SK-N-SH (cell line): ENCODE data around the gene TUNAR. TPM values are rescaled to one million over a fixed set of nuclear protein-coding genes. Genes with fewer than 3 reads are reported as not detected.

Source experiments
- CTCF ChIA-PET: fragments of 300-600, 350-600 bp; formaldehyde crosslinking; extraction: SDS; loops from one replicate; lab custom pipeline; 2021; lab: Yijun Ruan, JAX
- POLR2A ChIA-PET: fragments of 350-600 bp; sonication (Branson Sonifier 250); formaldehyde crosslinking; extraction: SDS; loops from one replicate; lab custom pipeline; 2020; ENCODE audit warnings: antibody characterized with exemption, inconsistent platforms; lab: Yijun Ruan, JAX
- DNase-seq: peaks from one replicate; pipeline ENCODE4 v3.0.0; 2012
- H2AFZ ChIP-seq: fragments of 200-600 bp; sonication (generic); 2 replicates; pipeline ENCODE4 v1.8.1; 2016; ENCODE audit warnings: antibody characterized with exemption, mild to moderate bottlenecking, low read depth
- H3F3A ChIP-seq: fragments of 200-600 bp; sonication (generic); replicated peaks from 2 replicates; pipeline ENCODE3; 2016; ENCODE audit warnings: antibody characterized with exemption, mild to moderate bottlenecking; ENCODE audit not compliant: insufficient read depth
- H3K27ac ChIP-seq, 2 experiments: fragments of 200-500 bp in 1 of 2; fragments of 200-600 bp in 1 of 2; sonication (Bioruptor generic) in 1 of 2; sonication (generic), shearing (Covaris generic) in 1 of 2; 2 replicates each; pipeline versions ENCODE4 v1.5.1 to v1.6.1; 2014 to 2016; ENCODE audit warnings: low read depth in 2 of 2, inconsistent platforms in 1 of 2, low read length in 1 of 2, mild to moderate bottlenecking in 1 of 2, mixed read lengths in 1 of 2
- H3K27me3 ChIP-seq: fragments of 200-600 bp; sonication (generic), shearing (Covaris generic); 2 replicates; pipeline ENCODE4 v1.6.1; 2016; ENCODE audit warnings: mixed run types; ENCODE audit not compliant: insufficient read depth
- H3K36me3 ChIP-seq, 2 experiments: fragments of 200-500 bp in 1 of 2; fragments of 200-600 bp in 1 of 2; sonication (Bioruptor generic) in 1 of 2; sonication (generic) in 1 of 2; replicated peaks in 1 of 2; 2 replicates each; pipeline versions ENCODE3 to v1.5.1; 2014 to 2016; ENCODE audit warnings: low read length in 1 of 2, mild to moderate bottlenecking in 1 of 2; ENCODE audit not compliant: insufficient read depth in 2 of 2, control insufficient read depth in 1 of 2
- H3K4me1 ChIP-seq, 2 experiments: fragments of 200-500 bp in 1 of 2; fragments of 200-600 bp in 1 of 2; sonication (Bioruptor generic) in 1 of 2; sonication (generic), shearing (Covaris generic) in 1 of 2; 2 replicates each; pipeline versions ENCODE4 v1.5.1 to v1.6.1; 2014 to 2016; ENCODE audit warnings: low read depth in 1 of 2, low read length in 1 of 2, mixed run types in 1 of 2; ENCODE audit not compliant: insufficient read depth in 2 of 2, control insufficient read depth in 1 of 2
- H3K4me2 ChIP-seq: fragments of 200-600 bp; sonication (generic), shearing (Covaris generic); 2 replicates; pipeline ENCODE4 v1.6.1; 2017; ENCODE audit warnings: mixed run types
- H3K4me3 ChIP-seq, 2 experiments: fragments of 200-500 bp in 1 of 2; fragments of 200-600 bp in 1 of 2; sonication (Bioruptor generic) in 1 of 2; sonication (generic), shearing (Covaris generic) in 1 of 2; 2 replicates each; pipeline versions ENCODE4 v1.5.1 to v1.8.1; 2014 to 2016; ENCODE audit warnings: low read depth in 2 of 2, inconsistent platforms in 1 of 2, low read length in 1 of 2, mild to moderate bottlenecking in 1 of 2, mixed read lengths in 1 of 2, moderate library complexity in 1 of 2
- H3K79me2 ChIP-seq: fragments of 200-600 bp; sonication (generic); 2 replicates; pipeline ENCODE4 v1.8.1; 2017; ENCODE audit warnings: mild to moderate bottlenecking; ENCODE audit not compliant: insufficient read depth
- H3K9ac ChIP-seq: fragments of 200-600 bp; sonication (generic); 2 replicates; pipeline ENCODE4 v1.6.1; 2017; ENCODE audit warnings: mixed run types
- H3K9me2 ChIP-seq: fragments of 200-600 bp; sonication (generic); 2 replicates; pipeline ENCODE4 v1.6.1; 2017; ENCODE audit warnings: mixed run types
- H3K9me3 ChIP-seq: fragments of 200-600 bp; sonication (generic); 2 replicates; pipeline ENCODE4 v1.6.1; 2017; ENCODE audit warnings: mixed run types, mild to moderate bottlenecking, moderate library complexity
- H4K20me1 ChIP-seq: fragments of 200-600 bp; sonication (generic); 2 replicates; pipeline ENCODE4 v1.6.1; 2017; ENCODE audit warnings: mild to moderate bottlenecking, mixed run types; ENCODE audit not compliant: insufficient read depth
- ELF1 ChIP-seq: IDR thresholded peaks from 2 replicates; pipeline ENCODE4 v1.4.0; 2012
- EP300 ChIP-seq, 2 experiments: IDR thresholded peaks; 2 replicates each; pipeline versions ENCODE4 v1.4.0 to v1.6.1; 2012; ENCODE audit warnings: borderline replicate concordance in 1 of 2, low read depth in 1 of 2, low read length in 1 of 2
- EZH2phosphoT487 ChIP-seq: fragments of 200-600 bp; sonication (generic); IDR thresholded peaks from 2 replicates; pipeline ENCODE4 v1.6.1; 2017; ENCODE audit warnings: low read depth, mixed run types, mild to moderate bottlenecking, antibody characterized with exemption, moderate library complexity, borderline replicate concordance
- FOSL2 ChIP-seq: IDR thresholded peaks from 2 replicates; pipeline ENCODE4 v1.4.0; 2012; ENCODE audit warnings: low read depth, mild to moderate bottlenecking, moderate library complexity, borderline replicate concordance
- FOXJ3 ChIP-seq: sonication (generic); formaldehyde crosslinking; IDR thresholded peaks from 2 replicates; pipeline ENCODE4 v1.5.1; 2020; ENCODE audit warnings: mild to moderate bottlenecking, missing genetic modification reagents
- JUND ChIP-seq: IDR thresholded peaks from 2 replicates; pipeline ENCODE4 v1.4.0; 2012
- NFIC ChIP-seq: IDR thresholded peaks from 2 replicates; pipeline ENCODE4 v1.4.0; 2012; ENCODE audit warnings: borderline replicate concordance
- NRF1 ChIP-seq: IDR thresholded peaks from 2 replicates; pipeline ENCODE4 v1.6.1; 2012; ENCODE audit warnings: low read depth, mild to moderate bottlenecking, low read length
- TAF1 ChIP-seq: IDR thresholded peaks from 2 replicates; pipeline ENCODE4 v1.6.1; 2012; ENCODE audit warnings: low read depth, mild to moderate bottlenecking, low read length, moderate library complexity, borderline replicate concordance
- YY1 ChIP-seq: IDR thresholded peaks from 2 replicates; pipeline ENCODE4 v1.4.0; 2012; ENCODE audit warnings: low read depth, mild to moderate bottlenecking
- WGBS: methylation state at CpG from one replicate; pipeline ENCODE4 v1.1.6; 2017; ENCODE audit warnings: low lambda C conversion rate; 5-methylcytosine and 5-hydroxymethylcytosine counted together
- polyA plus RNA-seq, 3 experiments: library from polyadenylated mRNA; depleted of rRNA; stranded (reverse); fragments of >200 nt; gene quantifications; 2 replicates each; pipeline ENCODE4 v1.2.3, GENCODE V29; 2012
- TF ChIP-seq, protein P1 (sequence below): fragments of 150-350 bp; IDR thresholded peaks from 2 replicates; pipeline ENCODE4 v1.6.1; 2016; ENCODE audit warnings: mild to moderate bottlenecking, low read depth, low read length
- TF ChIP-seq, protein P2 (sequence below): IDR thresholded peaks from 2 replicates; pipeline ENCODE4; 2012
- TF ChIP-seq, protein P3 (sequence below): IDR thresholded peaks from 2 replicates; pipeline ENCODE4 v1.4.0; 2012; ENCODE audit warnings: low read depth
- TF ChIP-seq, protein P4 (sequence below): IDR thresholded peaks from 2 replicates; pipeline ENCODE4 v1.6.1; 2012; ENCODE audit warnings: mild to moderate bottlenecking, low read depth, low read length, moderate library complexity
- TF ChIP-seq, protein P5 (sequence below): fragments of 200-600 bp; sonication (generic); IDR thresholded peaks from 2 replicates; pipeline ENCODE4 v1.6.1; 2017; ENCODE audit warnings: antibody characterized with exemption, mild to moderate bottlenecking, moderate library complexity
- TF ChIP-seq, protein P6 (sequence below): IDR thresholded peaks from 2 replicates; pipeline ENCODE4 v1.4.0; 2012; ENCODE audit warnings: low read depth, borderline replicate concordance

Gene TUNAR
- polyA plus RNA-seq, 1 of the 3 experiments (the other 2 are of a cell fraction) = 0.02 TPM

DNA sequence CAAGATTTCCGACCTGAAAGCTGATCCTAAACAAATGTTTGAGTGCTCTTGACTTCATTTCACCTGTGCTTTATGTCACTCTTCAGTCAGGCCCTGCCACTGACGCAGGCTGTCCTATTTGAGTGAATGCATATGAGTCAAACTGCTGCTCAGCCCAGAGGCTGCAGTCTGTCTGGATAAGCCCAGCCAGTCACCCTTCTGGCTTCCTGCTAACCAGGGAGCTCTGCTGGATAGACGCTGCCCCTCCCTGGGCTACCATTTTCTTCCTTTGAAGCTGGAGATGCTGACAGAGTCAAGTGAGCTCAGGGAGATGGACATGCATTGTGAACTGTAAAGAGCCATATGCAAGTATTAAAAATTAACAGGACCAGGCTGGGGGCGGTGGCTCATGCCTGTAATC is 5.1 kb upstream of the TUNAR start:
- Histone ChIP-seq H3K4me1 (no peaks in the 10 kb centered on the region; a peak in 1 of 4 replicates), H3F3A (no peaks in the 10 kb centered on the region), H2AFZ (no peak overlapping the region), H3K4me2 (no peak overlapping the region), H4K20me1 (no peaks in the 10 kb centered on the region), H3K9me3 (no peaks in the 10 kb centered on the region), H3K9me2 (no peaks in the 10 kb centered on the region), H3K9ac (no peak overlapping the region), H3K4me3 (no peak overlapping the region), H3K27me3 (peaks cover 10% of the 10 kb centered on the region), H3K36me3 (no peaks in the 10 kb centered on the region), H3K79me2 (no peaks in the 10 kb centered on the region), H3K27ac (no peak overlapping the region)
- TF ChIP-seq FOSL2 (no peak), NFIC (no peak), YY1 (no peak), ELF1 (no peak), FOXJ3 (no peak), EP300 (IDR thresholded peaks at IDR 0.05; ENCODE audit: borderline replicate concordance in 1 of 2, low read depth in 1 of 2, low read length in 1 of 2) (no peak), NRF1 (no peak), EZH2phosphoT487 (no peak), TAF1 (no peak), JUND (no peak)
- TF ChIP-seq, protein P1, sequence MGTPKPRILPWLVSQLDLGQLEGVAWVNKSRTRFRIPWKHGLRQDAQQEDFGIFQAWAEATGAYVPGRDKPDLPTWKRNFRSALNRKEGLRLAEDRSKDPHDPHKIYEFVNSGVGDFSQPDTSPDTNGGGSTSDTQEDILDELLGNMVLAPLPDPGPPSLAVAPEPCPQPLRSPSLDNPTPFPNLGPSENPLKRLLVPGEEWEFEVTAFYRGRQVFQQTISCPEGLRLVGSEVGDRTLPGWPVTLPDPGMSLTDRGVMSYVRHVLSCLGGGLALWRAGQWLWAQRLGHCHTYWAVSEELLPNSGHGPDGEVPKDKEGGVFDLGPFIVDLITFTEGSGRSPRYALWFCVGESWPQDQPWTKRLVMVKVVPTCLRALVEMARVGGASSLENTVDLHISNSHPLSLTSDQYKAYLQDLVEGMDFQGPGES = no peak
- TF ChIP-seq, protein P2, sequence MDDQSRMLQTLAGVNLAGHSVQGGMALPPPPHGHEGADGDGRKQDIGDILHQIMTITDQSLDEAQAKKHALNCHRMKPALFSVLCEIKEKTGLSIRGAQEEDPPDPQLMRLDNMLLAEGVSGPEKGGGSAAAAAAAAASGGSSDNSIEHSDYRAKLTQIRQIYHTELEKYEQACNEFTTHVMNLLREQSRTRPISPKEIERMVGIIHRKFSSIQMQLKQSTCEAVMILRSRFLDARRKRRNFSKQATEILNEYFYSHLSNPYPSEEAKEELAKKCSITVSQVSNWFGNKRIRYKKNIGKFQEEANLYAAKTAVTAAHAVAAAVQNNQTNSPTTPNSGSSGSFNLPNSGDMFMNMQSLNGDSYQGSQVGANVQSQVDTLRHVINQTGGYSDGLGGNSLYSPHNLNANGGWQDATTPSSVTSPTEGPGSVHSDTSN = no peak
- TF ChIP-seq, protein P3, sequence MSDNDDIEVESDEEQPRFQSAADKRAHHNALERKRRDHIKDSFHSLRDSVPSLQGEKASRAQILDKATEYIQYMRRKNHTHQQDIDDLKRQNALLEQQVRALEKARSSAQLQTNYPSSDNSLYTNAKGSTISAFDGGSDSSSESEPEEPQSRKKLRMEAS = no peak
- TF ChIP-seq, protein P4, sequence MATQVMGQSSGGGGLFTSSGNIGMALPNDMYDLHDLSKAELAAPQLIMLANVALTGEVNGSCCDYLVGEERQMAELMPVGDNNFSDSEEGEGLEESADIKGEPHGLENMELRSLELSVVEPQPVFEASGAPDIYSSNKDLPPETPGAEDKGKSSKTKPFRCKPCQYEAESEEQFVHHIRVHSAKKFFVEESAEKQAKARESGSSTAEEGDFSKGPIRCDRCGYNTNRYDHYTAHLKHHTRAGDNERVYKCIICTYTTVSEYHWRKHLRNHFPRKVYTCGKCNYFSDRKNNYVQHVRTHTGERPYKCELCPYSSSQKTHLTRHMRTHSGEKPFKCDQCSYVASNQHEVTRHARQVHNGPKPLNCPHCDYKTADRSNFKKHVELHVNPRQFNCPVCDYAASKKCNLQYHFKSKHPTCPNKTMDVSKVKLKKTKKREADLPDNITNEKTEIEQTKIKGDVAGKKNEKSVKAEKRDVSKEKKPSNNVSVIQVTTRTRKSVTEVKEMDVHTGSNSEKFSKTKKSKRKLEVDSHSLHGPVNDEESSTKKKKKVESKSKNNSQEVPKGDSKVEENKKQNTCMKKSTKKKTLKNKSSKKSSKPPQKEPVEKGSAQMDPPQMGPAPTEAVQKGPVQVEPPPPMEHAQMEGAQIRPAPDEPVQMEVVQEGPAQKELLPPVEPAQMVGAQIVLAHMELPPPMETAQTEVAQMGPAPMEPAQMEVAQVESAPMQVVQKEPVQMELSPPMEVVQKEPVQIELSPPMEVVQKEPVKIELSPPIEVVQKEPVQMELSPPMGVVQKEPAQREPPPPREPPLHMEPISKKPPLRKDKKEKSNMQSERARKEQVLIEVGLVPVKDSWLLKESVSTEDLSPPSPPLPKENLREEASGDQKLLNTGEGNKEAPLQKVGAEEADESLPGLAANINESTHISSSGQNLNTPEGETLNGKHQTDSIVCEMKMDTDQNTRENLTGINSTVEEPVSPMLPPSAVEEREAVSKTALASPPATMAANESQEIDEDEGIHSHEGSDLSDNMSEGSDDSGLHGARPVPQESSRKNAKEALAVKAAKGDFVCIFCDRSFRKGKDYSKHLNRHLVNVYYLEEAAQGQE = no peak
- TF ChIP-seq, protein P5, sequence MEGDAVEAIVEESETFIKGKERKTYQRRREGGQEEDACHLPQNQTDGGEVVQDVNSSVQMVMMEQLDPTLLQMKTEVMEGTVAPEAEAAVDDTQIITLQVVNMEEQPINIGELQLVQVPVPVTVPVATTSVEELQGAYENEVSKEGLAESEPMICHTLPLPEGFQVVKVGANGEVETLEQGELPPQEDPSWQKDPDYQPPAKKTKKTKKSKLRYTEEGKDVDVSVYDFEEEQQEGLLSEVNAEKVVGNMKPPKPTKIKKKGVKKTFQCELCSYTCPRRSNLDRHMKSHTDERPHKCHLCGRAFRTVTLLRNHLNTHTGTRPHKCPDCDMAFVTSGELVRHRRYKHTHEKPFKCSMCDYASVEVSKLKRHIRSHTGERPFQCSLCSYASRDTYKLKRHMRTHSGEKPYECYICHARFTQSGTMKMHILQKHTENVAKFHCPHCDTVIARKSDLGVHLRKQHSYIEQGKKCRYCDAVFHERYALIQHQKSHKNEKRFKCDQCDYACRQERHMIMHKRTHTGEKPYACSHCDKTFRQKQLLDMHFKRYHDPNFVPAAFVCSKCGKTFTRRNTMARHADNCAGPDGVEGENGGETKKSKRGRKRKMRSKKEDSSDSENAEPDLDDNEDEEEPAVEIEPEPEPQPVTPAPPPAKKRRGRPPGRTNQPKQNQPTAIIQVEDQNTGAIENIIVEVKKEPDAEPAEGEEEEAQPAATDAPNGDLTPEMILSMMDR = no peak
- TF ChIP-seq, protein P6, sequence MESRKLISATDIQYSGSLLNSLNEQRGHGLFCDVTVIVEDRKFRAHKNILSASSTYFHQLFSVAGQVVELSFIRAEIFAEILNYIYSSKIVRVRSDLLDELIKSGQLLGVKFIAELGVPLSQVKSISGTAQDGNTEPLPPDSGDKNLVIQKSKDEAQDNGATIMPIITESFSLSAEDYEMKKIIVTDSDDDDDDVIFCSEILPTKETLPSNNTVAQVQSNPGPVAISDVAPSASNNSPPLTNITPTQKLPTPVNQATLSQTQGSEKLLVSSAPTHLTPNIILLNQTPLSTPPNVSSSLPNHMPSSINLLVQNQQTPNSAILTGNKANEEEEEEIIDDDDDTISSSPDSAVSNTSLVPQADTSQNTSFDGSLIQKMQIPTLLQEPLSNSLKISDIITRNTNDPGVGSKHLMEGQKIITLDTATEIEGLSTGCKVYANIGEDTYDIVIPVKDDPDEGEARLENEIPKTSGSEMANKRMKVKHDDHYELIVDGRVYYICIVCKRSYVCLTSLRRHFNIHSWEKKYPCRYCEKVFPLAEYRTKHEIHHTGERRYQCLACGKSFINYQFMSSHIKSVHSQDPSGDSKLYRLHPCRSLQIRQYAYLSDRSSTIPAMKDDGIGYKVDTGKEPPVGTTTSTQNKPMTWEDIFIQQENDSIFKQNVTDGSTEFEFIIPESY = no peak
- WGBS = 30% methylated on average over 4 of the region's 4 CpGs
- ChIA-PET CTCF (no interaction called here), POLR2A (no interaction called here)
- DNase-seq = no peak
